Brain pericyte (primary cell): ENCODE data around the gene PPBP.

ENCODE experiments used
- DNase-seq: peaks from one replicate; pipeline ENCODE4 v3.0.0-alpha.2; 2012; ENCODE audit warnings: low read depth, low spot score

Gene PPBP

GRCh38 chr4:73988061-73988460 is at the start of gene PPBP:
TSS of gene PPBP (minus strand) at chr4:73988190. CDS start at chr4:73988103, 87 bp downstream.
- no peak for DNase-seq

GRCh38 chr4:74037076-74037955 is 49.3 kb upstream of the PPBP start:
- DNase-seq = no peak

GRCh38 chr4:74033739-74034138 is 45.7 kb upstream of the PPBP start:
- DNase-seq = no peak

- no peak for DNase-seq
Observed at GRCh38 chr4:74032064-74032463, 44.1 kb upstream of the PPBP start.

- no peak for DNase-seq
Observed at GRCh38 chr4:74031576-74031975, 43.6 kb upstream of the PPBP start.

- no peak for DNase-seq
Observed at GRCh38 chr4:74030285-74030684, 42.3 kb upstream of the PPBP start.

GRCh38 chr4:74028504-74028903 is 40.5 kb upstream of the PPBP start:
- no peak for DNase-seq

GRCh38 chr4:74023709-74024108 is 35.7 kb upstream of the PPBP start:
- DNase-seq = no peak

GRCh38 chr4:74021601-74022000 is 33.6 kb upstream of the PPBP start:
- no peak for DNase-seq

GRCh38 chr4:74018771-74019170 is 30.8 kb upstream of the PPBP start:
- DNase-seq = no peak

- DNase-seq = no peak
Observed at GRCh38 chr4:74018116-74018515, 30.1 kb upstream of the PPBP start.

- DNase-seq = no peak
Observed at GRCh38 chr4:74016068-74016467, 28.1 kb upstream of the PPBP start.

GRCh38 chr4:74015126-74015780 is 27.3 kb upstream of the PPBP start:
- DNase-seq = no peak

- DNase-seq = no peak
Observed at GRCh38 chr4:74014332-74014731, 26.3 kb upstream of the PPBP start.

GRCh38 chr4:74013264-74013663 is 25.3 kb upstream of the PPBP start:
- DNase-seq = no peak

- no peak for DNase-seq
Observed at GRCh38 chr4:74012130-74012529, 24.1 kb upstream of the PPBP start.

- DNase-seq = no peak
Observed at GRCh38 chr4:74009307-74009706, 21.3 kb upstream of the PPBP start.

- DNase-seq = no peak
Observed at GRCh38 chr4:74006009-74006476, 18.1 kb upstream of the PPBP start.

GRCh38 chr4:74005528-74005927 is 17.5 kb upstream of the PPBP start:
- DNase-seq = no peak

GRCh38 chr4:74004668-74005067 is 16.7 kb upstream of the PPBP start:
- DNase-seq = no peak

- no peak for DNase-seq
Observed at GRCh38 chr4:74000301-74000700, 12.3 kb upstream of the PPBP start.

- DNase-seq = no peak
Observed at GRCh38 chr4:73998040-73999011, 10.3 kb upstream of the PPBP start, which contains the start of gene CXCL5. TSS of gene CXCL5 (minus strand) at chr4:73998677. CDS start at chr4:73998581, 96 bp downstream.
